ENCODE data around the gene PGM3. TPM values are rescaled to one million over a fixed set of nuclear protein-coding genes. Genes with fewer than 3 reads are reported as not detected.

Gene PGM3
- 24.2 and 30.2 TPM in 2 replicates for polyA plus RNA-seq (2012; rRNA removed)
- polyA plus RNA-seq (2012; cell fraction: cytosol; rRNA removed): 28.8 and 30.9 TPM in 2 replicates
- polyA plus RNA-seq (2012; cell fraction: nucleus; rRNA removed): 23.1 and 46.3 TPM in 2 replicates

- H3K9me3 ChIP-seq: no peaks in the 10 kb centered on the region
- peaks cover 24% of the 10 kb centered on the region for H4K20me1 ChIP-seq (ENCODE audit: insufficient read depth)
- POLR2A ChIA-PET: interaction anchor here (2.1 kb wide), 1 partner anchor 127 kb away, joined by 13 read pairs; the partner anchor contains the start of genes DOP1A and UBE3D
- H3K4me2 ChIP-seq: peak within 1 kb of the TSS; percentile 90
- CTCF ChIA-PET: interaction anchor here (1.0 to 7.7 kb wide), 5 partner anchors 14 to 126 kb away, joined by 3 to 69 read pairs (median 5); partner anchors contain the start of genes DOP1A and UBE3D
- 0% methylated on average over 13 of the region's 88 CpGs for WGBS (ENCODE audit: low lambda C conversion rate)
- peaks cover 54% of the 10 kb centered on the region for H3K79me2 ChIP-seq (ENCODE audit: insufficient read depth)
- peak within 1 kb of the TSS; percentile 90 to 95 for H3K4me3 ChIP-seq (ENCODE audit: low read depth in 2 of 2, low read length in 1 of 2)
- H3K27ac ChIP-seq (ENCODE audit: low read depth in 2 of 2, low read length in 1 of 2): peak within 1 kb of the TSS; percentile 82 to 85
- H3K9me2 ChIP-seq: no peaks in the 10 kb centered on the region
- DNase-seq: peak; percentile 98
- H3F3A ChIP-seq (replicated peaks; ENCODE audit: insufficient read depth): peaks cover 11% of the 10 kb centered on the region
- H2AFZ ChIP-seq (ENCODE audit: low read depth): peak within 1 kb of the TSS; percentile 89
- peaks cover 8 to 12% of the 10 kb centered on the region in 2 experiments; a peak in 3 of 4 replicates for H3K4me1 ChIP-seq (ENCODE audit: control insufficient read depth in 1 of 2, insufficient read depth in 2 of 2, low read depth in 1 of 2, low read length in 1 of 2)
- peaks cover 49 to 53% of the 10 kb centered on the region in 2 experiments for H3K36me3 ChIP-seq (replicated peaks in 1 of 2; ENCODE audit: control insufficient read depth in 1 of 2, insufficient read depth in 2 of 2, low read length in 1 of 2)
- peak within 1 kb of the TSS; percentile 90 for H3K9ac ChIP-seq
- H3K27me3 ChIP-seq (ENCODE audit: insufficient read depth): no peaks in the 10 kb centered on the region
- TF ChIP-seq RFX5 (IDR thresholded peaks at IDR 0.05; ENCODE audit: low read length) (no peak), EP300 (IDR thresholded peaks at IDR 0.05; ENCODE audit: borderline replicate concordance in 1 of 2, low read depth in 1 of 2, low read length in 1 of 2) (no peak), POLR2AphosphoS5 (IDR thresholded peaks at IDR 0.05; ENCODE audit: low read depth, low read length) (peak; percentile 91), SMC3 (IDR thresholded peaks at IDR 0.05; ENCODE audit: low read depth, low read length) (no peak), TAF1 (IDR thresholded peaks at IDR 0.05; ENCODE audit: borderline replicate concordance, low read depth, low read length) (peak; percentile 83), ELF1 (IDR thresholded peaks at IDR 0.05) (peak; percentile 54), MAX (IDR thresholded peaks at IDR 0.05; ENCODE audit: low read depth) (peak; percentile 44; the same call in 1 of the 2 replicates), SIN3A (IDR thresholded peaks at IDR 0.05; ENCODE audit: borderline replicate concordance, low read depth, low read length) (peak; percentile 58; the same call in 1 of the 2 replicates), TCF12 (IDR thresholded peaks at IDR 0.05) (peak; percentile 31; the same call in 1 of the 2 replicates), USF2 (IDR thresholded peaks at IDR 0.05; ENCODE audit: borderline replicate concordance, low read depth, low read length) (no peak), TEAD4 (IDR thresholded peaks at IDR 0.05; ENCODE audit: borderline replicate concordance, insufficient read depth) (no peak; the same call in 1 of the 2 replicates), REST (IDR thresholded peaks at IDR 0.05; ENCODE audit: low read depth, low read length) (no peak), USF1 (IDR thresholded peaks at IDR 0.05; ENCODE audit: borderline replicate concordance, low read depth) (no peak), GABPA (IDR thresholded peaks at IDR 0.05; ENCODE audit: low read depth) (peak; percentile 51; the same call in 1 of the 2 replicates), MXI1 (IDR thresholded peaks at IDR 0.05; ENCODE audit: low read depth, low read length) (peak; percentile 73), GATA2 (CRISPR knock-in tag; IDR thresholded peaks at IDR 0.05) (no peak), ZBTB33 (IDR thresholded peaks at IDR 0.05; ENCODE audit: borderline replicate concordance, low read depth) (no peak), CTCF (IDR thresholded peaks at IDR 0.05) (no peak), NRF1 (IDR thresholded peaks at IDR 0.05; ENCODE audit: low read depth, low read length) (peak; percentile 39; the same call in 1 of the 2 replicates), EZH2phosphoT487 (IDR thresholded peaks at IDR 0.05; ENCODE audit: borderline replicate concordance, low read depth) (no peak), FOSL2 (IDR thresholded peaks at IDR 0.05; ENCODE audit: borderline replicate concordance, low read depth) (no peak)
Observed at GRCh38 chr6:83192871-83193746, at the start of gene PGM3, which contains the start of gene RWDD2A. Gene PGM3, minus strand, starts transcription at chr6:83193265. Its CDS starts 2,253 bp downstream, at chr6:83191012. Gene RWDD2A, plus strand, starts transcription at chr6:83193357. Its CDS starts 1,095 bp downstream, at chr6:83194452.
